K562 (cell line): ENCODE results near the gene SERPIND1. TPM values are rescaled to one million over a fixed set of nuclear protein-coding genes. Genes with fewer than 3 reads are reported as not detected.
A peak's percentile ranks its signal among the peaks of the same experiment; 100 is the strongest.

Experiments
- ATAC-seq: fragments of 200-7000 bp; cut with Tn5 transposase; 3 replicates; pipeline ENCODE4 v1.9.1; 2020; ENCODE audit warnings: moderate library complexity
- BruUV-seq: library from RNA; stranded (reverse); fragments of 400-500 nt; replicated peaks from 2 replicates; lab custom pipeline; 2021; lab: Mats Ljungman, UMichigan
- CTCF ChIA-PET: fragments of 300-600 bp; formaldehyde crosslinking; extraction: SDS; loops from one replicate; lab custom pipeline; 2021; ENCODE audit warnings: low intra/inter-chr PET ratio; lab: Yijun Ruan, JAX
- POLR2A ChIA-PET: fragments of 300-600, 350-650 bp; sonication (Branson Sonifier 250); formaldehyde crosslinking; extraction: SDS; loops from one replicate; lab custom pipeline; 2021; ENCODE audit warnings: antibody characterized with exemption, inconsistent platforms; lab: Yijun Ruan, JAX
- DNase-seq, 4 experiments: peaks; one replicate each; pipeline versions ENCODE4 v3.0.0 to v3.0.0-alpha.2; 2011 to 2018; ENCODE audit warnings: low spot score in 3 of 4, mixed read lengths in 3 of 4; ENCODE audit errors: extremely low read depth in 1 of 4
- FAIRE-seq: peaks from 2 replicates; lab custom pipeline; 2011; peaks lifted over from hg19 to GRCh38; lab: Jason Lieb, UNC
- H2AFZ ChIP-seq: 2 replicates; pipeline ENCODE4 v1.6.0; 2011; ENCODE audit warnings: low read depth, low read length, control low read depth, inconsistent platforms
- H3K27ac ChIP-seq: fragments of 200-600 bp; 3 replicates; pipeline ENCODE4 v1.8.0; 2011; ENCODE audit warnings: low read depth, mild to moderate bottlenecking, control low read depth, inconsistent platforms, low read length, moderate library complexity, mixed read lengths; ENCODE audit errors: extremely low read depth
- H3K27me3 ChIP-seq, 2 experiments: fragments of 300-600 bp in 1 of 2; 2 replicates in 1 of 2; 3 replicates in 1 of 2; pipeline versions ENCODE4 v1.6.0 to v1.8.0; 2011; ENCODE audit warnings: inconsistent platforms in 2 of 2, low read length in 2 of 2, mild to moderate bottlenecking in 1 of 2, mixed read lengths in 1 of 2, moderate library complexity in 1 of 2; ENCODE audit not compliant: control insufficient read depth in 2 of 2, insufficient read depth in 2 of 2
- H3K36me3 ChIP-seq: fragments of 300-600 bp; 3 replicates; pipeline ENCODE4 v1.8.0; 2011; ENCODE audit warnings: mild to moderate bottlenecking, low read length, inconsistent platforms; ENCODE audit not compliant: control insufficient read depth, insufficient read depth
- H3K4me1 ChIP-seq, 2 experiments: fragments of 200-600 bp in 1 of 2; replicated peaks in 1 of 2; 2 replicates in 1 of 2; 3 replicates in 1 of 2; pipeline versions ENCODE4 v1.5.1 to v1.8.0; 2011; ENCODE audit warnings: inconsistent platforms in 2 of 2, low read length in 2 of 2, mild to moderate bottlenecking in 1 of 2, mixed read lengths in 1 of 2, moderate library complexity in 1 of 2; ENCODE audit not compliant: control insufficient read depth in 2 of 2, insufficient read depth in 2 of 2
- H3K4me2 ChIP-seq: 2 replicates; pipeline ENCODE4 v1.6.1; 2011; ENCODE audit warnings: low read length, control low read depth, inconsistent platforms, mixed read lengths; ENCODE audit not compliant: insufficient read depth
- H3K4me3 ChIP-seq: fragments of 200-600 bp; sonication (generic), shearing (Covaris generic); 2 replicates; pipeline ENCODE4 v1.5.1; 2016; ENCODE audit warnings: control low read depth, inconsistent platforms
- H3K79me2 ChIP-seq: fragments of 200-600 bp; 3 replicates; pipeline ENCODE4 v1.8.0; 2011; ENCODE audit warnings: low read length, inconsistent platforms; ENCODE audit not compliant: control insufficient read depth, insufficient read depth
- H3K9ac ChIP-seq, 2 experiments: 2 replicates each; pipeline versions ENCODE4 v1.6.0 to v1.6.1; 2011; ENCODE audit warnings: low read depth in 2 of 2, low read length in 2 of 2, control low read depth in 1 of 2, inconsistent platforms in 1 of 2, mild to moderate bottlenecking in 1 of 2, mixed read lengths in 1 of 2; ENCODE audit not compliant: insufficient read depth in 1 of 2
- H3K9me1 ChIP-seq: one replicate; pipeline ENCODE4 v1.6.0; 2011; ENCODE audit warnings: inconsistent platforms, mild to moderate bottlenecking, low read length, moderate library complexity; ENCODE audit not compliant: control insufficient read depth, insufficient read depth
- H3K9me3 ChIP-seq: replicated peaks from 2 replicates; pipeline ENCODE4 v1.5.1; 2011; ENCODE audit warnings: low read depth, low read length, inconsistent platforms; ENCODE audit not compliant: control insufficient read depth, insufficient read depth
- H4K20me1 ChIP-seq: replicated peaks from 2 replicates; pipeline ENCODE4 v1.6.1; 2011; ENCODE audit warnings: low read length, inconsistent platforms, mixed read lengths; ENCODE audit not compliant: control insufficient read depth, insufficient read depth
- CREB5 ChIP-seq: fragments of 250-450 bp; sonication (Bioruptor Pico); IDR thresholded peaks from 2 replicates; pipeline ENCODE4 v1.5.0; 2020; ENCODE audit warnings: mild to moderate bottlenecking
- CSDE1 ChIP-seq, 2 experiments: fragments of 450-650 bp; IDR thresholded peaks; 2 replicates each; pipeline ENCODE4 v1.6.1; 2016; ENCODE audit warnings: mild to moderate bottlenecking in 1 of 2
- EHMT2 ChIP-seq: fragments of 450-650 bp; IDR thresholded peaks from 2 replicates; pipeline ENCODE4 v1.6.1; 2018; ENCODE audit warnings: antibody characterized with exemption
- HNRNPUL1 ChIP-seq: fragments of 200-400 bp; formaldehyde crosslinking; IDR thresholded peaks from 2 replicates; pipeline ENCODE4 v1.6.1; 2017; ENCODE audit warnings: low read length
- ILF3 ChIP-seq: fragments of 450-650 bp; IDR thresholded peaks from 2 replicates; pipeline ENCODE4 v1.6.1; 2018; ENCODE audit warnings: antibody characterized with exemption, mild to moderate bottlenecking, moderate library complexity, borderline replicate concordance
- NFIX ChIP-seq: fragments of 250-450 bp; sonication (Bioruptor Pico); IDR thresholded peaks from 2 replicates; pipeline ENCODE4 v1.4.0; 2020; ENCODE audit warnings: low read depth, mild to moderate bottlenecking, moderate library complexity
- NR2F6 ChIP-seq: fragments of 450-650 bp; formaldehyde crosslinking; IDR thresholded peaks from 2 replicates; pipeline ENCODE4 v1.4.0; 2020; ENCODE audit warnings: mild to moderate bottlenecking
- PHTF2 ChIP-seq: fragments of 250-450 bp; sonication (Bioruptor Pico); IDR thresholded peaks from 2 replicates; pipeline ENCODE4 v1.5.0; 2021; ENCODE audit warnings: mild to moderate bottlenecking
- SRF ChIP-seq, 2 experiments: fragments of 250-450, 450-650 bp in 1 of 2; sonication (Bioruptor Pico) in 1 of 2; sonication (generic) in 1 of 2; formaldehyde crosslinking; IDR thresholded peaks; 2 replicates each; pipeline versions ENCODE4 v1.5.0 to v1.5.1; 2020 to 2022; ENCODE audit warnings: mild to moderate bottlenecking in 1 of 2, missing genetic modification reagents in 1 of 2
- ZNF408 ChIP-seq: fragments of 250-450 bp; sonication (Bioruptor Pico); IDR thresholded peaks from 2 replicates; pipeline ENCODE4 v1.4.0; 2020; ENCODE audit warnings: low read depth, mild to moderate bottlenecking, moderate library complexity
- ZNF696 ChIP-seq: fragments of 250-450 bp; sonication (Bioruptor Pico); conservative IDR thresholded peaks from 2 replicates; pipeline ENCODE4 v1.4.0; 2020; ENCODE audit warnings: mild to moderate bottlenecking, moderate library complexity
- WGBS: fragments of 100-300 bp; shearing (Covaris generic); methylation state at CpG from one replicate; pipeline ENCODE4 v1.1.6; 2016; ENCODE audit warnings: low coverage, mixed read lengths; ENCODE audit not compliant: insufficient coverage; ENCODE audit errors: missing lambda C conversion rate; 5-methylcytosine and 5-hydroxymethylcytosine counted together
- in situ Hi-C: fragments of 300-500 bp; cut with MboI; formaldehyde crosslinking; loops from 4 replicates; pipeline ENCODE4 v1.15.0; 2018; ENCODE audit warnings: inconsistent platforms, mixed read lengths
- intact Hi-C: fragments of 100-400 bp; cut with micrococcal nuclease; formaldehyde crosslinking; loops from 2 replicates; pipeline ENCODE4 v1.14.2; 2022
- polyA plus RNA-seq, 8 experiments: library from polyadenylated mRNA; depleted of rRNA in 4 of 8; stranded (reverse) in 5 of 8; unstranded in 3 of 8; fragments of >200 nt; fragmentation: Nextera tagmentation in 2 of 8; fragmentation: Illumina TruSeq in 1 of 8; extraction: Ambion mirVana in 2 of 8; extraction: Trizol in 1 of 8; gene quantifications; 2 replicates each; pipeline versions ENCODE4 v1.2.1 to v1.2.3, GENCODE V29; 2011 to 2014; ENCODE audit warnings: inconsistent platforms in 1 of 8, missing spikeins in 1 of 8
- total RNA-seq, 7 experiments: library from RNA; depleted of rRNA in 6 of 7; stranded (reverse); fragments of >200 nt in 6 of 7; fragmentation: Illumina TruSeq in 2 of 7; extraction: Trizol in 2 of 7; gene quantifications; 2 replicates each; pipeline versions ENCODE4 v1.2.1 to v1.2.3, GENCODE V29; 2011 to 2021; ENCODE audit warnings: low replicate concordance in 1 of 7
- TF ChIP-seq, protein P1 (sequence below): fragments of 150-350 bp; IDR thresholded peaks from 2 replicates; pipeline ENCODE4 v1.6.1; 2014; ENCODE audit warnings: low read depth, mild to moderate bottlenecking, low read length, borderline replicate concordance
- TF ChIP-seq, protein P2 (sequence below): fragments of 250-450 bp; sonication (Bioruptor Pico); IDR thresholded peaks from 2 replicates; pipeline ENCODE4 v1.6.1; 2021; ENCODE audit warnings: mild to moderate bottlenecking

The SERPIND1 gene
- total and polyA plus RNA-seq, 9 of the 15 experiments (the other 6 are each of a cell fraction or from before 2014, with no cell fraction given): 0.04 to 0.11 (median 0.09) TPM; not detected in 6

DNA sequence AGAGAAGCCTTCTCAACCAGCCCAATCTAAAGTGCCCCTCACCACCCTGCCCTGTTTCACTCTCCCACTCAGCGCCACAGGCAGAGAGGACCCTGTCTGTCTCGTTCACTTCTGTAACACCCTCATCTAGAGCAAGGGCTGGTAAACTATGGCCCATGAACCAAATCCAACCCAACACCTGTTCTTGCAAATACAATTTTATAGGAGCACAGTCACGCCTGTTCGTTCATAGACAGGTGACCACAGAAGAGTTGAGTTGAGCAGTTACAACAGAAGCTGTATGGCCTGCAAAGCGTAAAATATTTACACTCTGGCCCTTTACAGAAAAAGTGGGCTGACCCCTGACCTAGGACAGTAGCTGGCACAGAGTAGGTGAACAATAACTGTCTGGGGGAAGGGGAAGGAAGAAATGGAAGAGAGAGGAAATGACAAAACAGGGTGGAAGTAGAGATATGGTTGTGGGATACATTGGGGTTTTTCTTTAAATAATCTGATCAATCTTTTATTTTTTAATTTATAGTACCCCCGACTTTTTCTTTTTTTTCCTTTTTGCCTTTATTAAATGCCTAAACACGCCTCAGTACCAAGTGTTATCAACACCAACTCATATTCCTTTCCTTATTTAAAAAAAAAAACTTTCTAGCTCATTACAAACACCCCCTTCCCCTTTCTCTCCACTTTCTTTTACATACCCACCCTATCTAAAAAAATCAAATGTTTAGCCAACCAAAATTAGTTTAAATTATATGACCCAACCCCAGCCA lies 20.9 kb downstream of the SERPIND1 start:
- in situ Hi-C loops (loop anchor here (25.0 kb wide), 2 partner anchors 342 to 1958 kb away; no protein-coding TSS in a partner anchor), intact Hi-C loops (loop anchor here (2.0 kb wide), 1 partner anchor 90 kb away; no protein-coding TSS in a partner anchor)
- Histone ChIP-seq H4K20me1 (0 out of 2 replicates have a peak, but pooled peaks cover 6% of the 10 kb centered on the region), H3K27ac (no peak overlapping the region), H3K4me2 (no peak overlapping the region), H3K9me1 (peaks cover 12% of the 10 kb centered on the region), H3K27me3 (no peaks in the 10 kb centered on the region), H3K36me3 (peaks cover 77% of the 10 kb centered on the region), H2AFZ (no peak overlapping the region), H3K4me1 (0 out of 5 replicates have a peak, but pooled peaks cover 0 to 3% of the 10 kb centered on the region in 2 experiments), H3K4me3 (no peak overlapping the region), H3K79me2 (no peaks in the 10 kb centered on the region), H3K9me3 (no peaks in the 10 kb centered on the region), H3K9ac (peak overlapping the region in 1 of 2 experiments; percentile 3; a peak in 1 of 4 replicates)
- no peak for DNase-seq
- CTCF ChIA-PET: interaction anchor here (0.6 to 1.4 kb wide), 4 partner anchors 90 to 1245 kb away, joined by 3 to 9 read pairs (median 4); no protein-coding TSS in a partner anchor
- ATAC-seq: peak; percentile 6; the same call in 2 of the 3 replicates
- POLR2A ChIA-PET: interaction anchor here (0.6 to 3.4 kb wide), 19 partner anchors 8 to 208 kb away, joined by 3 to 15 read pairs (median 4); partner anchors contain the start of genes PI4KA and SNAP29
- FAIRE-seq: no peak
- no TSS peak for BruUV-seq
- 73% methylated on average over 7 of the region's 7 CpGs for WGBS
- TF ChIP-seq CSDE1 (IDR thresholded peaks at IDR 0.05): 0 out of 4 replicates have a peak, but pooled peaks of 1 of the 2 experiments have one; percentile 10
- TF ChIP-seq PHTF2: 0 out of 2 replicates have a peak, but pooled peaks have one; percentile 23
- TF ChIP-seq, protein P1, sequence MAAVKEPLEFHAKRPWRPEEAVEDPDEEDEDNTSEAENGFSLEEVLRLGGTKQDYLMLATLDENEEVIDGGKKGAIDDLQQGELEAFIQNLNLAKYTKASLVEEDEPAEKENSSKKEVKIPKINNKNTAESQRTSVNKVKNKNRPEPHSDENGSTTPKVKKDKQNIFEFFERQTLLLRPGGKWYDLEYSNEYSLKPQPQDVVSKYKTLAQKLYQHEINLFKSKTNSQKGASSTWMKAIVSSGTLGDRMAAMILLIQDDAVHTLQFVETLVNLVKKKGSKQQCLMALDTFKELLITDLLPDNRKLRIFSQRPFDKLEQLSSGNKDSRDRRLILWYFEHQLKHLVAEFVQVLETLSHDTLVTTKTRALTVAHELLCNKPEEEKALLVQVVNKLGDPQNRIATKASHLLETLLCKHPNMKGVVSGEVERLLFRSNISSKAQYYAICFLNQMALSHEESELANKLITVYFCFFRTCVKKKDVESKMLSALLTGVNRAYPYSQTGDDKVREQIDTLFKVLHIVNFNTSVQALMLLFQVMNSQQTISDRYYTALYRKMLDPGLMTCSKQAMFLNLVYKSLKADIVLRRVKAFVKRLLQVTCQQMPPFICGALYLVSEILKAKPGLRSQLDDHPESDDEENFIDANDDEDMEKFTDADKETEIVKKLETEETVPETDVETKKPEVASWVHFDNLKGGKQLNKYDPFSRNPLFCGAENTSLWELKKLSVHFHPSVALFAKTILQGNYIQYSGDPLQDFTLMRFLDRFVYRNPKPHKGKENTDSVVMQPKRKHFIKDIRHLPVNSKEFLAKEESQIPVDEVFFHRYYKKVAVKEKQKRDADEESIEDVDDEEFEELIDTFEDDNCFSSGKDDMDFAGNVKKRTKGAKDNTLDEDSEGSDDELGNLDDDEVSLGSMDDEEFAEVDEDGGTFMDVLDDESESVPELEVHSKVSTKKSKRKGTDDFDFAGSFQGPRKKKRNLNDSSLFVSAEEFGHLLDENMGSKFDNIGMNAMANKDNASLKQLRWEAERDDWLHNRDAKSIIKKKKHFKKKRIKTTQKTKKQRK: no peak
- TF ChIP-seq NFIX: peak; percentile 26; the same call in 1 of the 2 replicates
- TF ChIP-seq ILF3: no peak
- TF ChIP-seq, protein P2, sequence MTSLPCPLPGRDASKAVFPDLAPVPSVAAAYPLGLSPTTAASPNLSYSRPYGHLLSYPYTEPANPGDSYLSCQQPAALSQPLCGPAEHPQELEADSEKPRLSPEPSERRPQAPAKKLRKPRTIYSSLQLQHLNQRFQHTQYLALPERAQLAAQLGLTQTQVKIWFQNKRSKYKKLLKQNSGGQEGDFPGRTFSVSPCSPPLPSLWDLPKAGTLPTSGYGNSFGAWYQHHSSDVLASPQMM: no peak
- no peak for TF ChIP-seq CREB5 (CRISPR knock-in tag)
- TF ChIP-seq EHMT2: no peak
- 0 out of 2 replicates have a peak, but pooled peaks have one; percentile 14 for TF ChIP-seq HNRNPUL1
- TF ChIP-seq ZNF696 (CRISPR knock-in tag): no peak
- TF ChIP-seq SRF (CRISPR knock-in tag; IDR thresholded peaks at IDR 0.05): no peak
- no peak for TF ChIP-seq NR2F6 (CRISPR knock-in tag)
- TF ChIP-seq ZNF408: no peak
